HL-60 (cell line): ENCODE results near the gene GPALPP1.

Experiments used
- DNase-seq, 2 experiments: peaks; one replicate each; pipeline ENCODE4 v3.0.0-alpha.2; 2010 to 2020; ENCODE audit warnings: low read depth in 1 of 2, low spot score in 1 of 2
- H3K27ac ChIP-seq: fragments of 250-450 bp; sonication (Bioruptor Pico); replicated peaks from 2 replicates; pipeline ENCODE4 v1.5.1; 2020; ENCODE audit warnings: mild to moderate bottlenecking, moderate library complexity
- H3K27me3 ChIP-seq: fragments of 250-450 bp; sonication (Bioruptor Pico); 2 replicates; pipeline ENCODE4 v1.5.1; 2021; ENCODE audit warnings: mild to moderate bottlenecking, moderate library complexity; ENCODE audit not compliant: insufficient read depth, poor library complexity, severe bottlenecking
- H3K4me3 ChIP-seq: replicated peaks from 2 replicates; pipeline ENCODE4 v1.5.1; 2011; ENCODE audit warnings: mild to moderate bottlenecking, control low read depth, low read length; ENCODE audit not compliant: insufficient read depth
- CTCF ChIP-seq: IDR thresholded peaks from one replicate; pipeline ENCODE4 v1.5.1; 2011; ENCODE audit warnings: low read length, control low read depth, inconsistent platforms; ENCODE audit not compliant: insufficient read depth
- GABPA ChIP-seq: IDR thresholded peaks from 2 replicates; pipeline ENCODE4 v1.6.1; 2012; ENCODE audit warnings: low read depth
- POLR2AphosphoS5 ChIP-seq: IDR thresholded peaks from 2 replicates; pipeline ENCODE4 v1.6.1; 2012; ENCODE audit warnings: low read depth
- REST ChIP-seq: IDR thresholded peaks from 2 replicates; pipeline ENCODE4 v1.6.1; 2012; ENCODE audit warnings: low read depth; ENCODE audit not compliant: insufficient replicate concordance
- SPI1 ChIP-seq: IDR thresholded peaks from 2 replicates; pipeline ENCODE4 v1.6.1; 2012; ENCODE audit warnings: low read depth, mild to moderate bottlenecking, borderline replicate concordance

GPALPP1 gene

GRCh38 chr13:45040622-45041021 lies 51.3 kb downstream of the GPALPP1 start:
- H3K4me3 ChIP-seq, result no peak overlapping the region
- DNase-seq, result no peak
- H3K27ac ChIP-seq, result no peak overlapping the region
- H3K27me3 ChIP-seq, result no peaks in the 10 kb centered on the region
- TF ChIP-seq CTCF (no peak), SPI1 (no peak), REST (no peak), POLR2AphosphoS5 (no peak), GABPA (no peak)

DNA sequence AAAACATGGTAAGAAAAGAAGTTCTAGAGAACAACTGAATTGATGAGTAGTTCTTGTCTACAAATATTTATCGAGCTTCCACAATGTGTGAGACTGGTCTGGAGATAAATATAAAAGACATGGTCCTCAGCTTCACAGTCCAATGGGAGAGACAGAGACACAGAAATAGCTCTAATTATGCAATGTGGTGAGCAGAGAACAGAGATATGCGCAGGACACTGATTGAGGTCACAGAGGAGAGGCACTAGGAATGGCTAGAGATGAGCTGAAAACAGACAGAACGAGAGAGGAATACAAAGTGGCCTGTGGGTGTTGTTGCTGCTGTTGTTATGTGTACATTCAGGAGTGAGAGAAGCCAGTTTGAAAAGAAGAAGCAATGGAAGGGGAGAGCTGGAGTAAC lies 53.2 kb downstream of the GPALPP1 start:
- no peak for TF ChIP-seq POLR2AphosphoS5
- TF ChIP-seq CTCF, result no peak
- no peak for TF ChIP-seq REST
- TF ChIP-seq GABPA, result no peak
- no peak for TF ChIP-seq SPI1
- DNase-seq, result no peak
- Histone ChIP-seq H3K27me3 (no peaks in the 10 kb centered on the region), H3K27ac (no peak overlapping the region), H3K4me3 (no peak overlapping the region)

- TF ChIP-seq POLR2AphosphoS5 (no peak), REST (no peak), GABPA (no peak), SPI1 (no peak), CTCF (no peak)
- H3K4me3 ChIP-seq, result no peak overlapping the region
- no peak overlapping the region for H3K27ac ChIP-seq
Observed at GRCh38 chr13:45046445-45046844, 57.1 kb downstream of the GPALPP1 start.

More at GRCh38 chr13:45046445-45046844, 57.1 kb downstream of the GPALPP1 start:
- DNase-seq, result no peak
- no peaks in the 10 kb centered on the region for H3K27me3 ChIP-seq
